HCT116 (cell line): Measurements from ENCODE around the gene UNC80.

Source experiments
- CTCF ChIP-seq, 3 experiments: fragments of 200-600 bp in 1 of 3; sonication (generic) in 1 of 3; IDR thresholded peaks in 2 of 3; conservative IDR thresholded peaks in 1 of 3; 2 replicates each; pipeline ENCODE4 v1.5.1; 2012 to 2017; ENCODE audit warnings: low read depth in 2 of 3, low read length in 2 of 3, antibody characterized with exemption in 1 of 3, borderline replicate concordance in 1 of 3, control low read depth in 1 of 3, mild to moderate bottlenecking in 1 of 3, mixed read lengths in 1 of 3, mixed run types in 1 of 3, moderate library complexity in 1 of 3; ENCODE audit not compliant: insufficient read depth in 1 of 3
- EZH2 ChIP-seq: fragments of 200-600 bp; sonication (generic); IDR thresholded peaks from 2 replicates; pipeline ENCODE4 v1.6.1; 2017; ENCODE audit warnings: antibody characterized with exemption, mixed run types
- JUND ChIP-seq: IDR thresholded peaks from 2 replicates; pipeline ENCODE4 v1.6.1; 2012
- POLR2A ChIP-seq: IDR thresholded peaks from 2 replicates; pipeline ENCODE4 v1.7.0; 2011; ENCODE audit warnings: borderline replicate concordance; ENCODE audit not compliant: insufficient read depth, insufficient read length; ENCODE audit errors: extremely low read depth
- POLR2AphosphoS5 ChIP-seq: IDR thresholded peaks from 2 replicates; pipeline ENCODE4 v1.6.1; 2011; ENCODE audit warnings: mild to moderate bottlenecking, low read depth, low read length, moderate library complexity
- RAD21 ChIP-seq: IDR thresholded peaks from 2 replicates; pipeline ENCODE4 v1.6.1; 2012; ENCODE audit warnings: low read depth, mild to moderate bottlenecking
- SP1 ChIP-seq: IDR thresholded peaks from 2 replicates; pipeline ENCODE4 v1.6.1; 2012; ENCODE audit warnings: low read depth
- ZNF274 ChIP-seq: fragments of 200-500 bp; sonication (Bioruptor generic); IDR thresholded peaks from 2 replicates; pipeline ENCODE4 v1.6.1; 2014; ENCODE audit warnings: mild to moderate bottlenecking, low read depth, low read length, inconsistent platforms

GRCh38 chr2:209965723-209966122 lies 194.1 kb downstream of the UNC80 start:
- TF ChIP-seq CTCF (IDR thresholded peaks at IDR 0.05 in 2 of 3, conservative IDR thresholded peaks at IDR 0.05 in 1 of 3; ENCODE audit: borderline replicate concordance in 1 of 3, insufficient read depth in 1 of 3, low read depth in 2 of 3, low read length in 2 of 3): no peak
- TF ChIP-seq RAD21: no peak
- TF ChIP-seq POLR2AphosphoS5: no peak
- no peak for TF ChIP-seq ZNF274
- no peak for TF ChIP-seq SP1
- TF ChIP-seq JUND: no peak
- no peak for TF ChIP-seq EZH2
- TF ChIP-seq POLR2A: no peak
